K562 (cell line): ENCODE measurements around the gene IRF5. TPM values are rescaled to one million over a fixed set of nuclear protein-coding genes. Genes with fewer than 3 reads are reported as not detected.

Source experiments
- ATAC-seq: fragments of 200-7000 bp; cut with Tn5 transposase; 3 replicates; pipeline ENCODE4 v1.9.1; 2020; ENCODE audit warnings: moderate library complexity
- BruUV-seq: library from RNA; stranded (reverse); fragments of 400-500 nt; replicated peaks from 2 replicates; lab custom pipeline; 2021; lab: Mats Ljungman, UMichigan
- CTCF ChIA-PET: fragments of 300-600 bp; formaldehyde crosslinking; extraction: SDS; loops from one replicate; lab custom pipeline; 2021; ENCODE audit warnings: low intra/inter-chr PET ratio; lab: Yijun Ruan, JAX
- POLR2A ChIA-PET: fragments of 300-600, 350-650 bp; sonication (Branson Sonifier 250); formaldehyde crosslinking; extraction: SDS; loops from one replicate; lab custom pipeline; 2021; ENCODE audit warnings: antibody characterized with exemption, inconsistent platforms; lab: Yijun Ruan, JAX
- DNase-seq, 4 experiments: peaks; one replicate each; pipeline versions ENCODE4 v3.0.0 to v3.0.0-alpha.2; 2011 to 2018; ENCODE audit warnings: low spot score in 3 of 4, mixed read lengths in 3 of 4; ENCODE audit errors: extremely low read depth in 1 of 4
- FAIRE-seq: peaks from 2 replicates; lab custom pipeline; 2011; peaks lifted over from hg19 to GRCh38; lab: Jason Lieb, UNC
- H2AFZ ChIP-seq: 2 replicates; pipeline ENCODE4 v1.6.0; 2011; ENCODE audit warnings: low read depth, low read length, control low read depth, inconsistent platforms
- H3K27ac ChIP-seq: fragments of 200-600 bp; 3 replicates; pipeline ENCODE4 v1.8.0; 2011; ENCODE audit warnings: low read depth, mild to moderate bottlenecking, control low read depth, inconsistent platforms, low read length, moderate library complexity, mixed read lengths; ENCODE audit errors: extremely low read depth
- H3K27me3 ChIP-seq, 2 experiments: fragments of 300-600 bp in 1 of 2; 2 replicates in 1 of 2; 3 replicates in 1 of 2; pipeline versions ENCODE4 v1.6.0 to v1.8.0; 2011; ENCODE audit warnings: inconsistent platforms in 2 of 2, low read length in 2 of 2, mild to moderate bottlenecking in 1 of 2, mixed read lengths in 1 of 2, moderate library complexity in 1 of 2; ENCODE audit not compliant: control insufficient read depth in 2 of 2, insufficient read depth in 2 of 2
- H3K36me3 ChIP-seq: fragments of 300-600 bp; 3 replicates; pipeline ENCODE4 v1.8.0; 2011; ENCODE audit warnings: mild to moderate bottlenecking, low read length, inconsistent platforms; ENCODE audit not compliant: control insufficient read depth, insufficient read depth
- H3K4me1 ChIP-seq, 2 experiments: fragments of 200-600 bp in 1 of 2; replicated peaks in 1 of 2; 2 replicates in 1 of 2; 3 replicates in 1 of 2; pipeline versions ENCODE4 v1.5.1 to v1.8.0; 2011; ENCODE audit warnings: inconsistent platforms in 2 of 2, low read length in 2 of 2, mild to moderate bottlenecking in 1 of 2, mixed read lengths in 1 of 2, moderate library complexity in 1 of 2; ENCODE audit not compliant: control insufficient read depth in 2 of 2, insufficient read depth in 2 of 2
- H3K4me2 ChIP-seq: 2 replicates; pipeline ENCODE4 v1.6.1; 2011; ENCODE audit warnings: low read length, control low read depth, inconsistent platforms, mixed read lengths; ENCODE audit not compliant: insufficient read depth
- H3K4me3 ChIP-seq: fragments of 200-600 bp; sonication (generic), shearing (Covaris generic); 2 replicates; pipeline ENCODE4 v1.5.1; 2016; ENCODE audit warnings: control low read depth, inconsistent platforms
- H3K79me2 ChIP-seq: fragments of 200-600 bp; 3 replicates; pipeline ENCODE4 v1.8.0; 2011; ENCODE audit warnings: low read length, inconsistent platforms; ENCODE audit not compliant: control insufficient read depth, insufficient read depth
- H3K9ac ChIP-seq, 2 experiments: 2 replicates each; pipeline versions ENCODE4 v1.6.0 to v1.6.1; 2011; ENCODE audit warnings: low read depth in 2 of 2, low read length in 2 of 2, control low read depth in 1 of 2, inconsistent platforms in 1 of 2, mild to moderate bottlenecking in 1 of 2, mixed read lengths in 1 of 2; ENCODE audit not compliant: insufficient read depth in 1 of 2
- H3K9me1 ChIP-seq: one replicate; pipeline ENCODE4 v1.6.0; 2011; ENCODE audit warnings: inconsistent platforms, mild to moderate bottlenecking, low read length, moderate library complexity; ENCODE audit not compliant: control insufficient read depth, insufficient read depth
- H3K9me3 ChIP-seq: replicated peaks from 2 replicates; pipeline ENCODE4 v1.5.1; 2011; ENCODE audit warnings: low read depth, low read length, inconsistent platforms; ENCODE audit not compliant: control insufficient read depth, insufficient read depth
- H4K20me1 ChIP-seq: replicated peaks from 2 replicates; pipeline ENCODE4 v1.6.1; 2011; ENCODE audit warnings: low read length, inconsistent platforms, mixed read lengths; ENCODE audit not compliant: control insufficient read depth, insufficient read depth
- BCLAF1 ChIP-seq, 2 experiments: fragments of 450-650 bp in 1 of 2; IDR thresholded peaks; 2 replicates each; pipeline ENCODE4 v1.6.1; 2011 to 2017; ENCODE audit warnings: low read depth in 2 of 2, antibody characterized with exemption in 1 of 2, borderline replicate concordance in 1 of 2, low read length in 1 of 2, mild to moderate bottlenecking in 1 of 2, mixed read lengths in 1 of 2; ENCODE audit not compliant: control insufficient read depth in 1 of 2
- E2F3 ChIP-seq: fragments of 250-450 bp; sonication (Bioruptor Pico); IDR thresholded peaks from 2 replicates; pipeline ENCODE4 v1.4.0; 2020; ENCODE audit warnings: mild to moderate bottlenecking
- HDAC8 ChIP-seq: fragments of 450-650 bp; IDR thresholded peaks from 2 replicates; pipeline ENCODE4 v1.6.1; 2016; ENCODE audit warnings: mild to moderate bottlenecking, missing genetic modification characterization, moderate library complexity, missing compliant biosample characterization
- PYGO2 ChIP-seq: fragments of 450-650 bp; IDR thresholded peaks from 2 replicates; pipeline ENCODE4 v1.6.1; 2016; ENCODE audit warnings: mild to moderate bottlenecking, missing genetic modification characterization, moderate library complexity, missing compliant biosample characterization
- SNRNP70 ChIP-seq: fragments of 200-400 bp; formaldehyde crosslinking; optimal IDR thresholded peaks from 2 replicates; pipeline ENCODE3; 2017; ENCODE audit warnings: low read depth, low read length
- ZNF280A ChIP-seq: fragments of 450-650 bp; IDR thresholded peaks from 2 replicates; pipeline ENCODE4 v1.6.1; 2018; ENCODE audit warnings: mild to moderate bottlenecking, low read depth; ENCODE audit not compliant: partially characterized antibody
- ZNF830 ChIP-seq: fragments of 250-450 bp; sonication (Bioruptor Pico); IDR thresholded peaks from 2 replicates; pipeline ENCODE4 v1.5.0; 2021; ENCODE audit warnings: mild to moderate bottlenecking
- WGBS: fragments of 100-300 bp; shearing (Covaris generic); methylation state at CpG from one replicate; pipeline ENCODE4 v1.1.6; 2016; ENCODE audit warnings: low coverage, mixed read lengths; ENCODE audit not compliant: insufficient coverage; ENCODE audit errors: missing lambda C conversion rate; 5-methylcytosine and 5-hydroxymethylcytosine counted together
- in situ Hi-C: fragments of 300-500 bp; cut with MboI; formaldehyde crosslinking; loops from 4 replicates; pipeline ENCODE4 v1.15.0; 2018; ENCODE audit warnings: inconsistent platforms, mixed read lengths
- intact Hi-C: fragments of 100-400 bp; cut with micrococcal nuclease; formaldehyde crosslinking; loops from 2 replicates; pipeline ENCODE4 v1.14.2; 2022
- polyA plus RNA-seq, 8 experiments: library from polyadenylated mRNA; depleted of rRNA in 4 of 8; stranded (reverse) in 5 of 8; unstranded in 3 of 8; fragments of >200 nt; fragmentation: Nextera tagmentation in 2 of 8; fragmentation: Illumina TruSeq in 1 of 8; extraction: Ambion mirVana in 2 of 8; extraction: Trizol in 1 of 8; gene quantifications; 2 replicates each; pipeline versions ENCODE4 v1.2.1 to v1.2.3, GENCODE V29; 2011 to 2014; ENCODE audit warnings: inconsistent platforms in 1 of 8, missing spikeins in 1 of 8
- total RNA-seq, 7 experiments: library from RNA; depleted of rRNA in 6 of 7; stranded (reverse); fragments of >200 nt in 6 of 7; fragmentation: Illumina TruSeq in 2 of 7; extraction: Trizol in 2 of 7; gene quantifications; 2 replicates each; pipeline versions ENCODE4 v1.2.1 to v1.2.3, GENCODE V29; 2011 to 2021; ENCODE audit warnings: low replicate concordance in 1 of 7

Gene IRF5
- total and polyA plus RNA-seq, 9 of the 15 experiments (the other 6 are each of a cell fraction or from before 2014, with no cell fraction given) = 0.04 TPM; not detected in 8

DNA sequence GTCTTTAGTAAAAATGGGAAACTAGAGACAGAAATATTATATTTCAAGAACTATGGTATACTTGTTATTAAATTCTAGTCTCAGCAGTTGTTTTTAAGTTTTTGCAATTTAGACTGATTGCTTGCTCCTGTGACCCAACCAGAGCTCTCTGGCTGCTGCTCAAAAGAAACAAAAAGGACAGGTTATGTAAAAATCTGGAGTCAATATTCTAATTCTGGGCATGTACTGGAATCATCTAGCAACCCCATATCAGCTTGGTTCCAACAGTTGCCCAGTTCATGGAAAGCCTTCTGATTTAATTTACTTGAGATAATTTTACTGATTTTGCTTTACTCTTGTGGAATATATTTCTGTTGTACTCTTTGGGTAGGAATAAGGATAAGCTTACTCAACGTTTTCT lies 37.5 kb upstream of the IRF5 start:
- no peak for DNase-seq
- POLR2A ChIA-PET = no interaction called here
- Histone ChIP-seq H3K9me1 (no peaks in the 10 kb centered on the region), H3K79me2 (no peaks in the 10 kb centered on the region), H3K4me1 (peaks cover 13 to 23% of the 10 kb centered on the region in 2 experiments), H3K27me3 (no peaks in the 10 kb centered on the region), H3K4me3 (no peak overlapping the region), H2AFZ (no peak overlapping the region), H3K9me3 (peaks cover 11% of the 10 kb centered on the region; the same call in 1 of the 2 replicates), H3K27ac (no peak overlapping the region), H3K36me3 (no peaks in the 10 kb centered on the region), H3K4me2 (no peak overlapping the region), H3K9ac (no peak overlapping the region), H4K20me1 (no peaks in the 10 kb centered on the region)
- TF ChIP-seq ZNF280A (no peak), E2F3 (CRISPR knock-in tag) (no peak), SNRNP70 (no peak), PYGO2 (no peak), BCLAF1 (IDR thresholded peaks at IDR 0.05; ENCODE audit: borderline replicate concordance in 1 of 2, control insufficient read depth in 1 of 2, low read depth in 2 of 2, low read length in 1 of 2) (no peak), HDAC8 (tag) (no peak), ZNF830 (CRISPR knock-in tag) (no peak)
- no peak for ATAC-seq
- in situ Hi-C loops (no loop called here), intact Hi-C loops (no loop called here)
- BruUV-seq = no TSS peak
- no peak for FAIRE-seq
- CTCF ChIA-PET = no interaction called here
- 4% methylated on average over 1 of the region's 1 CpG for WGBS
